ENCODE results near the gene PLXNC1.

PLXNC1 gene

GRCh38 chr12:94190623-94191022 is 42.2 kb downstream of the PLXNC1 start:
- TF ChIP-seq CTCF (IDR thresholded peaks at IDR 0.05; ENCODE audit: insufficient read depth, low read length, poor library complexity, severe bottlenecking): no peak
- DNase-seq (ENCODE audit: extremely low read depth, insufficient read length): no peak
- Histone ChIP-seq H3K4me3 (replicated peaks; ENCODE audit: low read depth, low read length) (no peak overlapping the region), H3K27me3 (replicated peaks; ENCODE audit: control insufficient read depth, insufficient read depth, low read length) (no peaks in the 10 kb centered on the region), H3K36me3 (ENCODE audit: control insufficient read depth, insufficient read depth, low read length) (peaks cover 3% of the 10 kb centered on the region)

DNA sequence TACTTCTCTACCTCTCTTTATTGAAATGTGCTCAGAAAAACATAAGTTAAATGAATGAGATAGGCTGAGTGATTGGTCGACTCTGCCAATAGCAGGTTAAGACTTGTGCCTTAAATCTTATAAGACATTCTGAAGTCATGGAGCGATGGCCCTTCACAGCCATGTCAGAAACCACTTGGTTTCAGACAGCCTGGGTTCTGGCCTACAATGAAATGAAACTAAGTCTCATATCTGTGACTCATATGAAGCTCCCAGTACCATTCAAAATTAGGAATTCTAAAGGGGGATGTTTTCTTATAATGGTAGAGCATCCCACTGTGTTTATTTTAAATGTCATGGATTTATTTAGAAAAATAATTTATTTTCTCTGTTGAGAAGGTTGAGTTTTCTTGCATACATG is 42.6 kb downstream of the PLXNC1 start:
- Histone ChIP-seq H3K4me3 (replicated peaks; ENCODE audit: low read depth, low read length) (no peak overlapping the region), H3K36me3 (ENCODE audit: control insufficient read depth, insufficient read depth, low read length) (peaks cover 3% of the 10 kb centered on the region)

DNA sequence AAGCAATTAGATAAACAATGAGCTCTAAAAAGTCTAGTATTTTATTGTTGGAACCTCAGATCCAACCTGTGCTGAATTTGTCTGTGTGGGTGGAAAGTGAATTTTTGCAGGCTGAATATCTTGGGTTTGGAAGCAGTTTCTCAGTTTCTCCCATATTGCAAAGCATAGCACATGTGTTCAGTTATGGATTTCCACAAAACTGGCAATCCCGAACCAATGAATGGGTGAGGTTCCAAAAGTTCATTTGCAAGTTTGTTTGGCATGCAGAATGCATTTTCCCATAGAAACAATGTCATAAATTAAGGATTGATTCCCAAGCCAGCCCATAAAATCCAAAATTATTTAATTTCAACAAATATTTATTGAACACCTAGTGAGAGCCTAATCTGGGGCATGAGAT is 43.4 kb downstream of the PLXNC1 start:
- H3K4me3 ChIP-seq (replicated peaks; ENCODE audit: low read depth, low read length): no peak overlapping the region
- no peak for TF ChIP-seq CTCF (IDR thresholded peaks at IDR 0.05; ENCODE audit: insufficient read depth, low read length, poor library complexity, severe bottlenecking)
- no peaks in the 10 kb centered on the region for H3K27me3 ChIP-seq (replicated peaks; ENCODE audit: control insufficient read depth, insufficient read depth, low read length)
- H3K36me3 ChIP-seq (ENCODE audit: control insufficient read depth, insufficient read depth, low read length): peaks cover 4% of the 10 kb centered on the region
- no peak for DNase-seq (ENCODE audit: extremely low read depth, insufficient read length)

More for the DNA sequence above, 42.6 kb downstream of the PLXNC1 start:
- TF ChIP-seq CTCF (IDR thresholded peaks at IDR 0.05; ENCODE audit: insufficient read depth, low read length, poor library complexity, severe bottlenecking): no peak
- no peak for DNase-seq (ENCODE audit: extremely low read depth, insufficient read length)
- H3K27me3 ChIP-seq (replicated peaks; ENCODE audit: control insufficient read depth, insufficient read depth, low read length): no peaks in the 10 kb centered on the region

GRCh38 chr12:94192506-94192905 is 44.1 kb downstream of the PLXNC1 start:
- Histone ChIP-seq H3K27me3 (replicated peaks; ENCODE audit: control insufficient read depth, insufficient read depth, low read length) (no peaks in the 10 kb centered on the region), H3K4me3 (replicated peaks; ENCODE audit: low read depth, low read length) (no peak overlapping the region), H3K36me3 (ENCODE audit: control insufficient read depth, insufficient read depth, low read length) (peaks cover 3% of the 10 kb centered on the region)
- no peak for TF ChIP-seq CTCF (IDR thresholded peaks at IDR 0.05; ENCODE audit: insufficient read depth, low read length, poor library complexity, severe bottlenecking)
- DNase-seq (ENCODE audit: extremely low read depth, insufficient read length): no peak

- Histone ChIP-seq H3K4me3 (replicated peaks; ENCODE audit: low read depth, low read length) (no peak overlapping the region), H3K27me3 (replicated peaks; ENCODE audit: control insufficient read depth, insufficient read depth, low read length) (no peaks in the 10 kb centered on the region), H3K36me3 (ENCODE audit: control insufficient read depth, insufficient read depth, low read length) (peaks cover 6% of the 10 kb centered on the region)
- no peak for DNase-seq (ENCODE audit: extremely low read depth, insufficient read length)
- TF ChIP-seq CTCF (IDR thresholded peaks at IDR 0.05; ENCODE audit: insufficient read depth, low read length, poor library complexity, severe bottlenecking): no peak
Observed at GRCh38 chr12:94193168-94193567, 44.8 kb downstream of the PLXNC1 start.

- peaks cover 6% of the 10 kb centered on the region for H3K36me3 ChIP-seq (ENCODE audit: control insufficient read depth, insufficient read depth, low read length)
- TF ChIP-seq CTCF (IDR thresholded peaks at IDR 0.05; ENCODE audit: insufficient read depth, low read length, poor library complexity, severe bottlenecking): peak; percentile 26
- no peak for DNase-seq (ENCODE audit: extremely low read depth, insufficient read length)
- H3K4me3 ChIP-seq (replicated peaks; ENCODE audit: low read depth, low read length): no peak overlapping the region
- no peaks in the 10 kb centered on the region for H3K27me3 ChIP-seq (replicated peaks; ENCODE audit: control insufficient read depth, insufficient read depth, low read length)
Observed at GRCh38 chr12:94195483-94195882, 47.1 kb downstream of the PLXNC1 start.

Measured in GM06990 (cell line).